B cell (primary cell): Measurements from ENCODE around the gene KIRREL1. TPM values are rescaled to one million over a fixed set of nuclear protein-coding genes. Genes with fewer than 3 reads are reported as not detected.

Source experiments
- ATAC-seq: fragments of 200-7000 bp; cut with Tn5 transposase; one replicate; pipeline ENCODE4 v1.10.0; 2021; ENCODE audit warnings: low read depth, mild to moderate bottlenecking, moderate number of reproducible peaks, moderate library complexity
- CTCF ChIA-PET: fragments of 350-600 bp; sonication (Branson Sonifier 250); formaldehyde crosslinking; loops from one replicate; lab custom pipeline; 2021; ENCODE audit warnings: antibody characterized with exemption, inconsistent platforms; lab: Charles Lee
- POLR2A ChIA-PET: fragments of 350-600 bp; sonication (Branson Sonifier 250); formaldehyde crosslinking; loops from one replicate; lab custom pipeline; 2021; ENCODE audit warnings: antibody characterized with exemption; lab: Charles Lee
- DNase-seq: peaks from one replicate; pipeline ENCODE4 v3.0.0; 2013
- H2AFZ ChIP-seq: 2 replicates; pipeline ENCODE4 v1.6.1; 2012; ENCODE audit warnings: mild to moderate bottlenecking, low read depth, low read length; ENCODE audit not compliant: insufficient read depth, poor library complexity, severe bottlenecking
- H3K27ac ChIP-seq, 2 donors: 1 replicate in 1 of 2; 2 replicates in 1 of 2; pipeline ENCODE4 v1.5.1; 2012 to 2013; ENCODE audit warnings: low read length in 2 of 2, mild to moderate bottlenecking in 2 of 2, moderate library complexity in 1 of 2
- H3K27me3 ChIP-seq, 4 experiments: fragments of 200-600 bp in 1 of 4; sonication (generic) in 1 of 4; replicated peaks in 1 of 4; 1 replicate in 2 of 4; 2 replicates in 2 of 4; pipeline versions ENCODE4 v1.6.1 to v1.7.0; 2013 to 2016; ENCODE audit warnings: low read length in 3 of 4, mild to moderate bottlenecking in 2 of 4, mixed read lengths in 1 of 4, moderate library complexity in 1 of 4; ENCODE audit not compliant: insufficient read depth in 4 of 4, control insufficient read depth in 3 of 4; ENCODE audit errors: control extremely low read depth in 1 of 4
- H3K36me3 ChIP-seq, 2 experiments: replicated peaks in 1 of 2; 1 replicate in 1 of 2; 2 replicates in 1 of 2; pipeline versions ENCODE4 v1.6.1 to v1.7.1; 2013; ENCODE audit warnings: low read length in 1 of 2; ENCODE audit not compliant: insufficient read depth in 2 of 2, control insufficient read depth in 1 of 2; ENCODE audit errors: control extremely low read depth in 1 of 2, extremely low read depth in 1 of 2
- H3K4me1 ChIP-seq, 2 donors: fragments of 200-600 bp in 1 of 2; sonication (generic) in 1 of 2; 1 replicate in 1 of 2; 2 replicates in 1 of 2; pipeline versions ENCODE4 v1.5.1 to v1.6.1; 2013 to 2017; ENCODE audit warnings: low read length in 2 of 2; ENCODE audit not compliant: control insufficient read depth in 2 of 2, insufficient read depth in 2 of 2
- H3K4me2 ChIP-seq: replicated peaks from 2 replicates; pipeline ENCODE3; 2012; ENCODE audit warnings: mild to moderate bottlenecking, low read depth, low read length; ENCODE audit not compliant: poor library complexity, severe bottlenecking
- H3K4me3 ChIP-seq, 5 experiments: fragments of 200-600 bp in 1 of 5; sonication (generic) in 1 of 5; 1 replicate in 3 of 5; 2 replicates in 2 of 5; pipeline versions ENCODE4 v1.5.1 to v1.7.0; 2011 to 2016; ENCODE audit warnings: low read length in 4 of 5, mild to moderate bottlenecking in 4 of 5, low read depth in 2 of 5, control low read depth in 1 of 5, moderate library complexity in 1 of 5; ENCODE audit not compliant: insufficient read depth in 1 of 5; ENCODE audit errors: control extremely low read depth in 1 of 5, extremely low read depth in 1 of 5
- H3K79me2 ChIP-seq: fragments of 200-600 bp; sonication (generic); one replicate; pipeline ENCODE4 v1.6.0; 2016; ENCODE audit warnings: low read length; ENCODE audit not compliant: control insufficient read depth, insufficient read depth
- H3K9ac ChIP-seq: fragments of 200-600 bp; sonication (generic); 2 replicates; pipeline ENCODE4 v1.6.1; 2017; ENCODE audit warnings: mild to moderate bottlenecking, low read length, moderate library complexity
- H3K9me3 ChIP-seq, 3 donors: one replicate each; pipeline versions ENCODE4 v1.6.1 to v1.7.1; 2013; ENCODE audit warnings: low read length in 2 of 3; ENCODE audit not compliant: control insufficient read depth in 2 of 3, insufficient read depth in 1 of 3; ENCODE audit errors: control extremely low read depth in 1 of 3
- H4K20me1 ChIP-seq: 2 replicates; pipeline ENCODE4 v1.6.0; 2012; ENCODE audit warnings: mild to moderate bottlenecking, low read length; ENCODE audit not compliant: insufficient read depth, control insufficient read depth, poor library complexity, severe bottlenecking
- H3K27ac Mint-ChIP-seq: one replicate; pipeline ENCODE4 v1.8.0; 2021; ENCODE audit warnings: mixed read lengths
- H3K27me3 Mint-ChIP-seq: one replicate; pipeline ENCODE4 v1.8.0; 2021; ENCODE audit warnings: mixed read lengths
- H3K4me1 Mint-ChIP-seq: one replicate; pipeline ENCODE4 v1.8.0; 2021; ENCODE audit warnings: mixed read lengths
- H3K4me3 Mint-ChIP-seq: one replicate; pipeline ENCODE4 v1.8.0; 2021; ENCODE audit warnings: mixed read lengths
- H3K9me3 Mint-ChIP-seq: one replicate; pipeline ENCODE4 v1.8.0; 2022; ENCODE audit warnings: mixed read lengths; ENCODE audit not compliant: insufficient read depth
- CTCF ChIP-seq: fragments of 200-600 bp; IDR thresholded peaks from one replicate; pipeline ENCODE4 v1.8.0; 2022; ENCODE audit warnings: antibody characterized with exemption, mild to moderate bottlenecking
- EZH2 ChIP-seq: IDR thresholded peaks from 2 replicates; pipeline ENCODE4 v1.6.1; 2012; ENCODE audit warnings: borderline replicate concordance, low read depth, mild to moderate bottlenecking, moderate library complexity, low read length; ENCODE audit not compliant: insufficient read depth, poor library complexity, severe bottlenecking
- WGBS: methylation state at CpG from one replicate; pipeline ENCODE4 v1.1.5; 2013; ENCODE audit warnings: missing lambda C conversion rate; ENCODE audit not compliant: insufficient coverage; 5-methylcytosine and 5-hydroxymethylcytosine counted together
- intact Hi-C: fragments of 100-400 bp; cut with micrococcal nuclease; formaldehyde crosslinking; loops from one replicate; pipeline ENCODE4 v1.10.0; 2022
- polyA plus RNA-seq: library from polyadenylated mRNA; depleted of rRNA; stranded (reverse); fragments of >200 nt; gene quantifications from 2 replicates; pipeline ENCODE4 v1.2.3, GENCODE V29; 2012
- total RNA-seq, 2 donors: library from RNA; stranded (reverse); fragments of 120-200 nt in 1 of 2; gene quantifications; 1 replicate in 1 of 2; 2 replicates in 1 of 2; pipeline versions ENCODE4 v1.2.3 to v1.2.4, GENCODE V29; 2013 to 2022

KIRREL1 gene
- total and polyA plus RNA-seq, 2 donors (not counting 1 experiment from before 2014, with no cell fraction given): not detected

GRCh38 chr1:158145173-158145719 is 151.8 kb downstream of the KIRREL1 start:
- DNase-seq: no peak
- ChIA-PET CTCF (interaction anchor here (0.7 to 2.9 kb wide), 5 partner anchors 20 to 927 kb away, joined by 3 to 9 read pairs (median 3); no protein-coding TSS in a partner anchor), POLR2A (no interaction called here)
- Mint-ChIP-seq H3K27me3 (no peaks in the 10 kb centered on the region), H3K4me1 (peaks cover 29% of the 10 kb centered on the region), H3K4me3 (no peak overlapping the region), H3K27ac (no peak overlapping the region), H3K9me3 (peaks cover 4% of the 10 kb centered on the region)
- no peak overlapping the region for H2AFZ ChIP-seq
- peaks cover 22 to 27% of the 10 kb centered on the region in 2 donors for H3K4me1 ChIP-seq
- peaks cover 2 to 12% (median 5%) of the 10 kb centered on the region in 3 donors for H3K9me3 ChIP-seq
- intact Hi-C loops: no loop called here
- H4K20me1 ChIP-seq: no peaks in the 10 kb centered on the region
- no peak overlapping the region for H3K4me2 ChIP-seq
- H3K4me3 ChIP-seq: no peak overlapping the region
- ATAC-seq: no peak
- H3K79me2 ChIP-seq: no peaks in the 10 kb centered on the region
- no peak overlapping the region for H3K9ac ChIP-seq
- no peaks in the 10 kb centered on the region for H3K27me3 ChIP-seq
- TF ChIP-seq EZH2 (no peak), CTCF (no peak)
- H3K27ac ChIP-seq: no peak overlapping the region
- H3K36me3 ChIP-seq: no peaks in the 10 kb centered on the region

- H3K27ac Mint-ChIP-seq: peak overlapping the region; percentile 46
- WGBS: 100% methylated on average over 4 of the region's 6 CpGs
- H3K4me1 Mint-ChIP-seq: peaks cover 36% of the 10 kb centered on the region
- H3K9me3 Mint-ChIP-seq: peaks cover 4% of the 10 kb centered on the region
- Histone ChIP-seq H3K36me3 (no peaks in the 10 kb centered on the region), H3K27ac (no peak overlapping the region), H2AFZ (no peak overlapping the region), H3K9ac (no peak overlapping the region), H3K27me3 (no peaks in the 10 kb centered on the region), H4K20me1 (no peaks in the 10 kb centered on the region), H3K9me3 (peaks cover 2 to 12% (median 5%) of the 10 kb centered on the region in 3 donors), H3K4me2 (no peak overlapping the region), H3K4me3 (no peak overlapping the region), H3K79me2 (no peaks in the 10 kb centered on the region), H3K4me1 (peaks cover 31 to 36% of the 10 kb centered on the region in 2 donors)
- H3K27me3 Mint-ChIP-seq: no peaks in the 10 kb centered on the region
- intact Hi-C loops: no loop called here
- POLR2A ChIA-PET: no interaction called here
- ATAC-seq (no peak), DNase-seq (no peak)
- H3K4me3 Mint-ChIP-seq: no peak overlapping the region
- CTCF ChIA-PET: interaction anchor here (0.8 to 1.7 kb wide), 2 partner anchors 21 to 30 kb away, joined by 3 read pairs; no protein-coding TSS in a partner anchor
- TF ChIP-seq CTCF: no peak
- no peak for TF ChIP-seq EZH2
Observed at GRCh38 chr1:158146165-158146564, 152.7 kb downstream of the KIRREL1 start.
